ENCODE results near the gene ANGPTL8.
A peak's percentile ranks its signal among the peaks of the same experiment; 100 is the strongest.

ANGPTL8 gene

DNA sequence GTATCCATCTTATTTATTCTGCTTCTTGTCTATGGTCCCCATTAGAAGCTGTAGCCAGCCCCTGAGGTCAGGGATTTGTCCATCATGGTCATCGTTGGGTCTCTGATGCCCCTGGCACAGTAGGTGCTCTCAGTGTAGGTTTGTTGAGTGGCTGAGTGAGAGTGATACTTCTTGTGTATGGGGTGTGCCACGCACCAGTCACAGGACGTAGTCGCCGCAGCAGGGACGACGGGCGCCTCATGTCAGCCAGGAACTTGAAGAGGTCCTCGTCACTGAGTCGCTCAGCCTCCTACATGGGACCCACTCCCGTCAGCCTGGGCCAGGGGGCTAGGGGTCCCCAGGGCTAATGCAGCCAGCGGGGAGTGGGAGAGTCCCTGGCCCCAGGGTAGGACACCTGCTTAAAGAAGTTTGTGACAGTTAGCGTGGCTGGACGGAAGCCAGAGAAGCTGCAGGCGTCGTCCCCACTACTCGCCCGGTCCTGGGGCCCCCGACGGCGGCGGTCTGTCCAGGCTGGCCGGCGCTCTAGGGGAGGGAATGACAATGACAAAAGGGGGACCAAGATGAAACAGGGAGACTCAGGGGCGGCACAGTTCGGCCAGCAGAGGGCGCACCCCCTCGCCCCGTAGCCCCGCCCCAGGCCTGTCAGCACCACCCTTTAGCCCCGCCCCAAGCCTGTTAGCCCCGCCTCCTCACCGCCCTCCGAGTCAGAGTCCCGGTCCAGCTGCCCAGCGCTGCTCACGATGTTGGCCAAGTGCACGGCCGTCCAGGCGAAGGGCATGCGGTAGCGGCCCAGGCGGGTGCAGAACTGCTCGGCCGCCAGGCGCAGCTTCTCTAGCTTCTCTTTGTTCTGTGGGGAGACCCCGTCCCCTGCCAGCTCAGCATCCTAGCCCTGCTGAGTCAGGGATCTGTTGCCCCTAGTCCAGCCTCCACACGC, 3.7 kb downstream of the ANGPTL8 start:
- TF ChIP-seq SPI1 (IDR thresholded peaks at IDR 0.05; ENCODE audit: low read depth, low read length), result no peak
- TF ChIP-seq POU2F2 (IDR thresholded peaks at IDR 0.05; ENCODE audit: low read depth, low read length), result no peak
- no peak for TF ChIP-seq PAX5 (IDR thresholded peaks at IDR 0.05; ENCODE audit: insufficient read depth, low read length, severe bottlenecking)
- no peak for TF ChIP-seq POLR2A (IDR thresholded peaks at IDR 0.05; ENCODE audit: low read depth, low read length)
- no peak for TF ChIP-seq TAF1 (IDR thresholded peaks at IDR 0.05; ENCODE audit: low read depth, low read length)
- no peak for TF ChIP-seq POLR2AphosphoS5 (IDR thresholded peaks at IDR 0.05; ENCODE audit: low read depth, low read length)
- peak; percentile 92 for FAIRE-seq

GRCh38 chr19:11243798-11244169, 4.4 kb downstream of the ANGPTL8 start:
- FAIRE-seq (no peak), DNase-seq (ENCODE audit: insufficient read length, low spot score) (no peak)
- no peak for TF ChIP-seq POU2F2 (IDR thresholded peaks at IDR 0.05; ENCODE audit: low read depth, low read length)
- TF ChIP-seq POLR2A (IDR thresholded peaks at IDR 0.05; ENCODE audit: low read depth, low read length), result no peak
- TF ChIP-seq POLR2AphosphoS5 (IDR thresholded peaks at IDR 0.05; ENCODE audit: low read depth, low read length), result no peak
- TF ChIP-seq SPI1 (IDR thresholded peaks at IDR 0.05; ENCODE audit: low read depth, low read length), result no peak
- no peak for TF ChIP-seq PAX5 (IDR thresholded peaks at IDR 0.05; ENCODE audit: insufficient read depth, low read length, severe bottlenecking)
- no peak for TF ChIP-seq TAF1 (IDR thresholded peaks at IDR 0.05; ENCODE audit: low read depth, low read length)

More for the DNA sequence above, 3.7 kb downstream of the ANGPTL8 start:
- DNase-seq (ENCODE audit: insufficient read length, low spot score), result peak; percentile 99

DNA sequence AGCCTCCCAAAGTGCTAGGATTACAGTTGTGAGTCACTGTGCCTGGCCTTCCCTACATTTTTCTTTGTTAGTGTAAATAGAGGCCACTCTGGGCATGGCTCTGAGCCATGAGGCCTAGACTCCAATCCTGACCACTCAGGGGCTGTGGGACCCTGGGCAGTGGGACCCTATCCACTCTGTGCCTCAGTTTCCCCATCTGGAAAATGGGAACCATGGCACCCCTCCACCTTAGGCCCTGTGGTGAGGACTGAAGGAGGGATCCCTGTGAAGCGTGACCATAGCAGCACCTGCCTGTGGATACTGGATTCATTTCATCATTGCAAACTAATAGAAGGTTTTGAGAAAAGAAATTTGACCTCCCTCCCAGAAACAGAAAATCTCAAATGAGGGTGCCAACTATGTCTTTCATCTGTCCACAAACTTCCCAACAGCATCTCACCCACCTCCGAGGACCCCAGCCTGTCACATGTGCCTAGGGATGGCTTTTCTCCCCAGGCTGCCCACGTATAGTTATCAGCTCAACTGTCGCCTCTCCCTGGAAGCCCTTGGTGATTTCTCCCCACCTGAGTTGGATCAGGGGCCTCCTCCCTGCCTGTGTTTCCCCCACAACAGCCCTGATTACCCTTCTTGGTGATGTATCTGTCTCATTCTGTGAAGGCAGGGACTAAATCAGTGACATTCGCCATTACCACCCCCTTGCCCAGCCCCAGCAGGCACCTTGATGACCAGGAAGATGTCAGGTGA, 5.6 kb downstream of the ANGPTL8 start:
- no peak for TF ChIP-seq PAX5 (IDR thresholded peaks at IDR 0.05; ENCODE audit: insufficient read depth, low read length, severe bottlenecking)
- no peak for DNase-seq (ENCODE audit: insufficient read length, low spot score)
- FAIRE-seq, result no peak

- FAIRE-seq, result no peak
- TF ChIP-seq POU2F2 (IDR thresholded peaks at IDR 0.05; ENCODE audit: low read depth, low read length) (no peak), PAX5 (IDR thresholded peaks at IDR 0.05; ENCODE audit: insufficient read depth, low read length, severe bottlenecking) (no peak), POLR2AphosphoS5 (IDR thresholded peaks at IDR 0.05; ENCODE audit: low read depth, low read length) (no peak), SPI1 (IDR thresholded peaks at IDR 0.05; ENCODE audit: low read depth, low read length) (no peak), POLR2A (IDR thresholded peaks at IDR 0.05; ENCODE audit: low read depth, low read length) (no peak), TAF1 (IDR thresholded peaks at IDR 0.05; ENCODE audit: low read depth, low read length) (no peak)
Measured at GRCh38 chr19:11246941-11247340, 7.5 kb downstream of the ANGPTL8 start.

GRCh38 chr19:11247391-11247790, 8.0 kb downstream of the ANGPTL8 start:
- no peak for TF ChIP-seq POU2F2 (IDR thresholded peaks at IDR 0.05; ENCODE audit: low read depth, low read length)
- FAIRE-seq (no peak), DNase-seq (ENCODE audit: insufficient read length, low spot score) (no peak)

More at GRCh38 chr19:11246941-11247340, 7.5 kb downstream of the ANGPTL8 start:
- no peak for DNase-seq (ENCODE audit: insufficient read length, low spot score)

- TF ChIP-seq POLR2AphosphoS5 (IDR thresholded peaks at IDR 0.05; ENCODE audit: low read depth, low read length), result no peak
- TF ChIP-seq POU2F2 (IDR thresholded peaks at IDR 0.05; ENCODE audit: low read depth, low read length), result no peak
- no peak for TF ChIP-seq POLR2A (IDR thresholded peaks at IDR 0.05; ENCODE audit: low read depth, low read length)
- TF ChIP-seq PAX5 (IDR thresholded peaks at IDR 0.05; ENCODE audit: insufficient read depth, low read length, severe bottlenecking), result no peak
- no peak for TF ChIP-seq SPI1 (IDR thresholded peaks at IDR 0.05; ENCODE audit: low read depth, low read length)
- no peak for TF ChIP-seq TAF1 (IDR thresholded peaks at IDR 0.05; ENCODE audit: low read depth, low read length)
- DNase-seq (ENCODE audit: insufficient read length, low spot score) (no peak), FAIRE-seq (no peak)
Measured at GRCh38 chr19:11247934-11248333, 8.5 kb downstream of the ANGPTL8 start.

- FAIRE-seq, result no peak
- no peak for DNase-seq (ENCODE audit: insufficient read length, low spot score)
- TF ChIP-seq TAF1 (IDR thresholded peaks at IDR 0.05; ENCODE audit: low read depth, low read length) (no peak), PAX5 (IDR thresholded peaks at IDR 0.05; ENCODE audit: insufficient read depth, low read length, severe bottlenecking) (no peak), POLR2AphosphoS5 (IDR thresholded peaks at IDR 0.05; ENCODE audit: low read depth, low read length) (no peak), POU2F2 (IDR thresholded peaks at IDR 0.05; ENCODE audit: low read depth, low read length) (no peak), POLR2A (IDR thresholded peaks at IDR 0.05; ENCODE audit: low read depth, low read length) (no peak), SPI1 (IDR thresholded peaks at IDR 0.05; ENCODE audit: low read depth, low read length) (no peak)
Measured at GRCh38 chr19:11248852-11249251, 9.4 kb downstream of the ANGPTL8 start.

DNA sequence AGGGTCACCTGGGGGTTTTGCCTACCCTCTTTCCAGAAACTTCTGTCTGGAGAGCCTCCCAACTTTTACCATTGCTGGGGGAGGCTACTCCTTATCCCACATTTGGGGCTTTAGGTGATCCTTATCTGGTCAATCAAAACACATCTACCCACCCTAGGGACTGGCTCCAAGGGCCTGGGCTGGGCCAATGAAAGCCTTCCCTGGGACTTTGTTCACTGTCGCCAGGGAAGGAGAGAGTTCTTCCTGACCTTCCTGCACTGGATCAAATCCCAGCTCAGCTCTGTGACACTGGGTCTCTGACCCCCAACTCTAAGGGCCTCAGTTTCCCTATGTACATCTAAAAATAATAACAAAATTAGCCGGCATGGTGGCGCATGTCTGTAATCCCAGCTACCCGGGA, 11.8 kb downstream of the ANGPTL8 start:
- TF ChIP-seq POU2F2 (IDR thresholded peaks at IDR 0.05; ENCODE audit: low read depth, low read length) (no peak), POLR2AphosphoS5 (IDR thresholded peaks at IDR 0.05; ENCODE audit: low read depth, low read length) (no peak)
- no peak for DNase-seq (ENCODE audit: insufficient read length, low spot score)
- no peak for FAIRE-seq

DNA sequence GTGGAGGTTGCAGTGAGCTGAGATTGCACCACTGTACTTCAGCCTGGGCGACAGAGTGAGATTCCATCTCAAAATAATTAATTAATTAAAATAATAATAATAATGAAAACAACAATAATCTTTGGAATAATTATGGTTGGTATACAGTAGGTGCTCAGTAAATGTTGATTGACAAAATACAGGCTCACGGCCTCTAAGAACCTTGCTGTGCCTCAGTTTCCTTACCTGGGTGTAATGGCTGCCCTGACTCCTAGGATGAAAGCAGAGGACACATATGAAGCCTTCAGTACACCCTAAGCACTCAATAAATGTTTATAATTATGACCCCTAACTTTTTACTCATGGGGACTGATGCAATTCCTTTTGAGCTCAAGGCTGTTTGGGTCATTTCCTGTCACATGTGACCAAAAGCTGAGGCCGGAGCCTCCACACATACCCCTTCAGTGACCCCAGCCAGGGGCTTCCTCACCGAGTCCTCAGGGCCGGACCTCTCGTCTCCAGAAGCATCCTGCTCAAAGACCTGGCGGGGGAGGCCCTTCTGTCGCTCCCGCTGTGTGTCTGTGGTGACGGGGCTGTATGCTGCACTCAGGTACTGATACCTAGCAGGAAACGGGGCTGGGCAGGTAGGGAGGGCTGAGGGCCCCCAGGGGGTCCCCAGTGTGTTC, 12.4 kb downstream of the ANGPTL8 start:
- no peak for DNase-seq (ENCODE audit: insufficient read length, low spot score)
- FAIRE-seq, result no peak
- TF ChIP-seq TAF1 (IDR thresholded peaks at IDR 0.05; ENCODE audit: low read depth, low read length) (no peak), SPI1 (IDR thresholded peaks at IDR 0.05; ENCODE audit: low read depth, low read length) (no peak), POLR2A (IDR thresholded peaks at IDR 0.05; ENCODE audit: low read depth, low read length) (no peak), POLR2AphosphoS5 (IDR thresholded peaks at IDR 0.05; ENCODE audit: low read depth, low read length) (no peak), POU2F2 (IDR thresholded peaks at IDR 0.05; ENCODE audit: low read depth, low read length) (no peak), PAX5 (IDR thresholded peaks at IDR 0.05; ENCODE audit: insufficient read depth, low read length, severe bottlenecking) (no peak)

All from GM12891 (cell line).